ENCODE measurements around the gene PMM1. TPM values are rescaled to one million over a fixed set of nuclear protein-coding genes. Genes with fewer than 3 reads are reported as not detected.
A peak's percentile ranks its signal among the peaks of the same experiment; 100 is the strongest.

The PMM1 gene
- total and polyA plus RNA-seq, 2 of the 13 experiments (the other 11 are each of a cell fraction or from before 2014, with no cell fraction given) = 17.8 to 95.6 TPM

DNA sequence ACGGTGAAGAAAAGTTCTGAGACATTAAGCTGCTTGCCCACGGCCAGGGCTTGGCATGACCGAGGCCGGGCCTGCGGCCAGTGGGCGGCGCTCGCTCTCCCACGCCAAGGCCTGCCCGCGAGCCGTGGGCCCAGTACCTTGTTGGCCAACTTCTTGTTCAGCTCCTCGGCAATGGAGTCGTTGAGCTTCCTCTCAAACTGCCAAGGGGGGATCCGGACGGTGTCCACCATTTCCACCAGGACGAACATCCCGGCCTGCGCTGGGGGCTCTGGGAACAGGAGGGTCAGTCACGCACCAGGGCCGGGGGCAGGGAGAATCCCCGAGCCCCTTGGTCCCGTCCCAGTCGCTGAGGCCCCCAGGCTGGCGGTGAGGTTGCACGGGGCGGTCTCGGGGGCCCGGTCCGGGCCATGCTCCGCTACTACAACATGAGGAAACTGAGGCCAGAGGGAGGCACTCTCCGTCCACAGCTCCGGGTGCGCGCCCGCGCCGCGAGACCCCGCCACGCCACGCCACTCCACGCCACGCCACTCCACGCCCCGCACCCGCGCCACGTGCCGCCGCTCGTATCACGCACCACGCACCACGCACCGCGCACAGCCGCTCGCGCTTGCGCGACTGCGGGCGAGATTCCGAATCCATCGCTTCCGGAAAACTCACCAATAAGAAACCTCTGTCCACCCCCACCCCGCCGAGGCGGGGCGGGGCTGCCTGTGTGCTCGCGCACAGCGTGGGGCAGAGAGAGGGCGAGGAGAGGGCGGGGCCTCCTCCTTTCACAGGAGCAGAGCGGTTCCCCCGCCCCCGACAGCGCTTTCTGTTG lies 45.6 kb downstream of the PMM1 start, which contains the start of gene POLR3H (continued):
- TF ChIP-seq, protein P1, sequence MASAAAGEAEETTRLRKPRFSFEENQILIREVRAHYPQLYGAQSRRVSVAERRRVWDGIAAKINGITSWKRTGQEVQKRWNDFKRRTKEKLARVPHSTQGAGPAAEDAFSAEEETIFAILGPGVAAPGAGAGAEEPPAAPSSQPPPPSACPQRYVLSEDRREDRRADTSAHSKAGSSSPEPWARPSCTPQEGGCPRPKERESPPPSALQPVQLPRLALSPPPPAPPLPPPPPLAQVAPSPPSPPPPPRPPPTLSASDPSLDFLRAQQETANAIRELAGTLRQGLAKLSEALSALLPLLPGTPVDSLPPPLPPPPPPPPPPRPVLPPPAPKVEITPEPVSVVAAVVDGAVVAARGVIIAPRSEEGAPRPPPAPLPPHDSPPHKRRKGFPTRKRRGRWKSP (CRISPR knock-in tag; IDR thresholded peaks at IDR 0.05) = peak; percentile 55; the same call in 1 of the 2 replicates
- TF ChIP-seq FOSL2 (CRISPR knock-in tag; IDR thresholded peaks at IDR 0.05) = no peak
- TF ChIP-seq, protein P2, sequence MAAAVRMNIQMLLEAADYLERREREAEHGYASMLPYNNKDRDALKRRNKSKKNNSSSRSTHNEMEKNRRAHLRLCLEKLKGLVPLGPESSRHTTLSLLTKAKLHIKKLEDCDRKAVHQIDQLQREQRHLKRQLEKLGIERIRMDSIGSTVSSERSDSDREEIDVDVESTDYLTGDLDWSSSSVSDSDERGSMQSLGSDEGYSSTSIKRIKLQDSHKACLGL (CRISPR knock-in tag; IDR thresholded peaks at IDR 0.05) = peak; percentile 81
- TF ChIP-seq, protein P3, sequence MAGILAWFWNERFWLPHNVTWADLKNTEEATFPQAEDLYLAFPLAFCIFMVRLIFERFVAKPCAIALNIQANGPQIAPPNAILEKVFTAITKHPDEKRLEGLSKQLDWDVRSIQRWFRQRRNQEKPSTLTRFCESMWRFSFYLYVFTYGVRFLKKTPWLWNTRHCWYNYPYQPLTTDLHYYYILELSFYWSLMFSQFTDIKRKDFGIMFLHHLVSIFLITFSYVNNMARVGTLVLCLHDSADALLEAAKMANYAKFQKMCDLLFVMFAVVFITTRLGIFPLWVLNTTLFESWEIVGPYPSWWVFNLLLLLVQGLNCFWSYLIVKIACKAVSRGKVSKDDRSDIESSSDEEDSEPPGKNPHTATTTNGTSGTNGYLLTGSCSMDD (CRISPR knock-in tag; IDR thresholded peaks at IDR 0.05) = no peak
- TF ChIP-seq ZNF572 (CRISPR knock-in tag; IDR thresholded peaks at IDR 0.05) = 0 out of 2 replicates have a peak, but pooled peaks have one; percentile 74
- TF ChIP-seq, protein P4, sequence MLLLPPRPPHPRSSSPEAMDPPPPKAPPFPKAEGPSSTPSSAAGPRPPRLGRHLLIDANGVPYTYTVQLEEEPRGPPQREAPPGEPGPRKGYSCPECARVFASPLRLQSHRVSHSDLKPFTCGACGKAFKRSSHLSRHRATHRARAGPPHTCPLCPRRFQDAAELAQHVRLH (CRISPR knock-in tag; IDR thresholded peaks at IDR 0.05; ENCODE audit: borderline replicate concordance, low read depth) = peak; percentile 48; the same call in 1 of the 2 replicates
- TF ChIP-seq TEAD2 (CRISPR knock-in tag; IDR thresholded peaks at IDR 0.05) = no peak
- TF ChIP-seq, protein P5, sequence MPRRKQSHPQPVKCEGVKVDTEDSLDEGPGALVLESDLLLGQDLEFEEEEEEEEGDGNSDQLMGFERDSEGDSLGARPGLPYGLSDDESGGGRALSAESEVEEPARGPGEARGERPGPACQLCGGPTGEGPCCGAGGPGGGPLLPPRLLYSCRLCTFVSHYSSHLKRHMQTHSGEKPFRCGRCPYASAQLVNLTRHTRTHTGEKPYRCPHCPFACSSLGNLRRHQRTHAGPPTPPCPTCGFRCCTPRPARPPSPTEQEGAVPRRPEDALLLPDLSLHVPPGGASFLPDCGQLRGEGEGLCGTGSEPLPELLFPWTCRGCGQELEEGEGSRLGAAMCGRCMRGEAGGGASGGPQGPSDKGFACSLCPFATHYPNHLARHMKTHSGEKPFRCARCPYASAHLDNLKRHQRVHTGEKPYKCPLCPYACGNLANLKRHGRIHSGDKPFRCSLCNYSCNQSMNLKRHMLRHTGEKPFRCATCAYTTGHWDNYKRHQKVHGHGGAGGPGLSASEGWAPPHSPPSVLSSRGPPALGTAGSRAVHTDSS (CRISPR knock-in tag; conservative IDR thresholded peaks at IDR 0.05) = no peak
- TF ChIP-seq, protein P6, sequence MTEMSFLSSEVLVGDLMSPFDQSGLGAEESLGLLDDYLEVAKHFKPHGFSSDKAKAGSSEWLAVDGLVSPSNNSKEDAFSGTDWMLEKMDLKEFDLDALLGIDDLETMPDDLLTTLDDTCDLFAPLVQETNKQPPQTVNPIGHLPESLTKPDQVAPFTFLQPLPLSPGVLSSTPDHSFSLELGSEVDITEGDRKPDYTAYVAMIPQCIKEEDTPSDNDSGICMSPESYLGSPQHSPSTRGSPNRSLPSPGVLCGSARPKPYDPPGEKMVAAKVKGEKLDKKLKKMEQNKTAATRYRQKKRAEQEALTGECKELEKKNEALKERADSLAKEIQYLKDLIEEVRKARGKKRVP (CRISPR knock-in tag; IDR thresholded peaks at IDR 0.05) = no peak
- TF ChIP-seq, protein P7, sequence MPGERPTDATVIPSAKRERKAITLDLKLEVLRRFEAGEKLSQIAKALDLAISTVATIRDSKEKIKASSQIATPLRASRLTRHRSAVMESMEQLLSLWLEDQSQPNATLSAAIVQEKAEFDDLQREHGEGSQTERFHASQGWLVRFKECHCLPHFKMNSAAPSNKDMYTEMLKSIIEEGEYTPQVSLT (CRISPR knock-in tag; IDR thresholded peaks at IDR 0.05; ENCODE audit: borderline replicate concordance, low read depth) = no peak
- TF ChIP-seq, protein P8, sequence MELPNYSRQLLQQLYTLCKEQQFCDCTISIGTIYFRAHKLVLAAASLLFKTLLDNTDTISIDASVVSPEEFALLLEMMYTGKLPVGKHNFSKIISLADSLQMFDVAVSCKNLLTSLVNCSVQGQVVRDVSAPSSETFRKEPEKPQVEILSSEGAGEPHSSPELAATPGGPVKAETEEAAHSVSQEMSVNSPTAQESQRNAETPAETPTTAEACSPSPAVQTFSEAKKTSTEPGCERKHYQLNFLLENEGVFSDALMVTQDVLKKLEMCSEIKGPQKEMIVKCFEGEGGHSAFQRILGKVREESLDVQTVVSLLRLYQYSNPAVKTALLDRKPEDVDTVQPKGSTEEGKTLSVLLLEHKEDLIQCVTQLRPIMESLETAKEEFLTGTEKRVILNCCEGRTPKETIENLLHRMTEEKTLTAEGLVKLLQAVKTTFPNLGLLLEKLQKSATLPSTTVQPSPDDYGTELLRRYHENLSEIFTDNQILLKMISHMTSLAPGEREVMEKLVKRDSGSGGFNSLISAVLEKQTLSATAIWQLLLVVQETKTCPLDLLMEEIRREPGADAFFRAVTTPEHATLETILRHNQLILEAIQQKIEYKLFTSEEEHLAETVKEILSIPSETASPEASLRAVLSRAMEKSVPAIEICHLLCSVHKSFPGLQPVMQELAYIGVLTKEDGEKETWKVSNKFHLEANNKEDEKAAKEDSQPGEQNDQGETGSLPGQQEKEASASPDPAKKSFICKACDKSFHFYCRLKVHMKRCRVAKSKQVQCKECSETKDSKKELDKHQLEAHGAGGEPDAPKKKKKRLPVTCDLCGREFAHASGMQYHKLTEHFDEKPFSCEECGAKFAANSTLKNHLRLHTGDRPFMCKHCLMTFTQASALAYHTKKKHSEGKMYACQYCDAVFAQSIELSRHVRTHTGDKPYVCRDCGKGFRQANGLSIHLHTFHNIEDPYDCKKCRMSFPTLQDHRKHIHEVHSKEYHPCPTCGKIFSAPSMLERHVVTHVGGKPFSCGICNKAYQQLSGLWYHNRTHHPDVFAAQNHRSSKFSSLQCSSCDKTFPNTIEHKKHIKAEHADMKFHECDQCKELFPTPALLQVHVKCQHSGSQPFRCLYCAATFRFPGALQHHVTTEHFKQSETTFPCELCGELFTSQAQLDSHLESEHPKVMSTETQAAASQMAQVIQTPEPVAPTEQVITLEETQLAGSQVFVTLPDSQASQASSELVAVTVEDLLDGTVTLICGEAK (IDR thresholded peaks at IDR 0.05) = no peak
- TF ChIP-seq, protein P8 (CRISPR knock-in tag; IDR thresholded peaks at IDR 0.05) = peak; percentile 39; the same call in 1 of the 2 replicates

Data from HepG2 (cell line).